HG03025 (cell line): ENCODE results near the gene CASP8.

Experiments
- ATAC-seq: cut with Tn5 transposase; IDR thresholded peaks from one replicate; pipeline ENCODE4 v1.9.1; 2021; ENCODE audit warnings: mild to moderate bottlenecking, moderate library complexity; ENCODE audit not compliant: unreplicated experiment, low FRiP score

The CASP8 gene

GRCh38 chr2:201320701-201321100 is 60.4 kb downstream of the CASP8 start:
- no peak for ATAC-seq

DNA sequence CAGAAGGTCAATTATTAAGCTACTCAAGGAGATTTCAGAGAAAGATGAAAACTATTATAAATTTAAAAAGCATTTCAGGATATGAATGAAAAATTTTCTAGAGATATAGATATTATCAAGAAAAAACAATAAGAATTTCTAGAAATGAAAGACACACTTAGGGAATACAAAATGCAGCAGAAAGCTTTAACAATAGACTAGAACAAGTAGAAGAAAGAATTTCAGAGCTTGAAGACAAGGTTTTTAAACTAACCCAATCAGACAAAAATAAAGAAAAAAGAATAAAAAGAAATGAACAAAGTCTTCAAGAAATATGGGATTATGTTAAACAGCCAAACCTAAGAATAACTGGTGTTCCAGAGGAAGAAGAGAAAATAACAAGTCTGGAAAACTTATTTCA is 62.4 kb downstream of the CASP8 start:
- no peak for ATAC-seq

- no peak for ATAC-seq
Observed at GRCh38 chr2:201327678-201328077, 67.3 kb downstream of the CASP8 start.

- ATAC-seq, result no peak
Observed at GRCh38 chr2:201329409-201329808, 69.1 kb downstream of the CASP8 start.
